ENCODE measurements around the gene PCSK7.

Gene PCSK7

GRCh38 chr11:117181586-117182550 lies 50.0 kb downstream of the PCSK7 start:
- DNase-seq, result no peak

DNA sequence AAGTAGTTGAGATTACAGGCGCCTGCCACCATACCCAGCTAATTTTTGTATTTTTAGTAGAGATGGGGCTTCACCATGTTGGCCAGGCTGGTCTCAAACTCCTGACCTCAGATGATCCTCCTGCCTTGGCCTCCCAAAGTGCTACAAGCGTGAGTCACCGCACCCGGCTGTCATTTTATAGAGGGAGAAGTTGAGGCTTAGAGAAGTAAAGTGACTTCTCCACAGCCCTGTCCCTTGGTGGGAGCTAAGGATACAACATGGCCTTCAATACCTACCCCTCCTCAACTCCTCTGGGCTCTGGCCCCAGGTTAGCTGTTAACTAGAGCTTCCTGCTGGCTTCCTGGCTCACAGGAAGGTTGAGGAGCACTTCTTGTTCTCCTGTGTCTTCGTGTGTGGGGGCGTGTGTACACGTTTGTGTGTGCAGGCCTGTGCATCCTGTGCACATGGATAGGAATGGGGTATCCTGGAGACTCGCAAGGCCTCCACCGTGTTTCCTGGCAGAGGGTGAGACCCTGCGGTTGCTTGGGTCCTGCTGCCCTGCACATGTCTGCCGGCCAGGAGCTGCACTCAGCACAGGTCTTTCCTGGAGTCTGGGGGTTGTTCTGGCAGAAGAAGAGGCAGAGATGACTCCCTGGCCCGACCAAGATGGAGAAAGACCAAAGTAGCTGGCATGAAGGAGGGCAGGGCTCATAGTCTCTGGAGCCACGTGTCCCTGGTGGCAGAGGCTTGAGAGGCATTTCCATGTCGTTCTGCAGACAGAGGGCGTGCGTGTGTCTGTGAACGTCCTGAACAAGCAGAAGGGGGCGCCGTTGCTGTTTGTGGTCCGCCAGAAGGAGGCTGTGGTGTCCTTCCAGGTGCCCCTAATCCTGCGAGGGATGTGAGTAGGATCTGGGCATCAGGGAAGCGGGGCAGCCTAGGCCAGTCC lies 51.0 kb downstream of the PCSK7 start:
- no peak for DNase-seq

- DNase-seq, result no peak
These were observed 51.9 kb downstream of the PCSK7 start for GRCh38 chr11:117180020-117180419.

DNA sequence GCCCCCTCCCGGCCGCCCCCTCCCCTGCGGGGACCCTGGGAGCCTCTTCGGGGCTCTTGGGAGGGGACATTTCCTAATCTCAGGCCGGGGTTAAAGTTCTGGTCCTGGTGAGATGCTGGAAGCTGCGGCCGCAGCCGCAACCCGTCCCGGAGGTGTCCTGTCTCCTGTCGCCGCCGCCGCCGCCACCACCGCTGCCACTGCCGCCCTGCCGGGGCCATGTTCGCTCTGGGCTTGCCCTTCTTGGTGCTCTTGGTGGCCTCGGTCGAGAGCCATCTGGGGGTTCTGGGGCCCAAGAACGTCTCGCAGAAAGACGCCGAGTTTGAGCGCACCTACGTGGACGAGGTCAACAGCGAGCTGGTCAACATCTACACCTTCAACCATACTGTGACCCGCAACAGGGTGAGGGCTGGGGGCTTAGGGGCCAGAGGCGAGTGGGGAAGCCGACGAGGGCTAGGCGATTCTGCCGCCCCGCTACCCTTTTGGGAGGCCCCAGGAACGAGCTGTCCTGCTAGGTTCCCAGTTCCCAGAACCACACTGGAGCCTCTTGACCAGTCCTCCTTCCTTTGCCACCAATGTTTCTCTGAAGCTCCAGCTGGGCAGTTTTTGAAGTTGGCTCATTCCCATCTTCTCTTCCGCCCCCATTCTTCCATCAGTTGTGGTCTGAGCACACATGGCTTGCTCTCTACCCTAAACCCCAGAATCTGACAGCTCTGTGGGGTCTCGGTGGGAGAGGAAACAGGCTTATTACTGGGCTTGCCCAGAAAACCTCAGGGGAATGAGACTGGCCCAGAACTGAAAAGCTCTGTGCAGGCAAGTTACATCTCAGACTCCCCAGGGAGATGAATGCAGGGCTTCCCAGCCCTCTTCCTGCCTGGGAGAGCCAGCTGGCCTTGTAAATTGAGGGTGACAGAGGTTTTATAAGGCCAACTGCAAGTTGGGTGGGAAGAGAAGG lies 52.5 kb downstream of the PCSK7 start:
- DNase-seq, result no peak

DNA sequence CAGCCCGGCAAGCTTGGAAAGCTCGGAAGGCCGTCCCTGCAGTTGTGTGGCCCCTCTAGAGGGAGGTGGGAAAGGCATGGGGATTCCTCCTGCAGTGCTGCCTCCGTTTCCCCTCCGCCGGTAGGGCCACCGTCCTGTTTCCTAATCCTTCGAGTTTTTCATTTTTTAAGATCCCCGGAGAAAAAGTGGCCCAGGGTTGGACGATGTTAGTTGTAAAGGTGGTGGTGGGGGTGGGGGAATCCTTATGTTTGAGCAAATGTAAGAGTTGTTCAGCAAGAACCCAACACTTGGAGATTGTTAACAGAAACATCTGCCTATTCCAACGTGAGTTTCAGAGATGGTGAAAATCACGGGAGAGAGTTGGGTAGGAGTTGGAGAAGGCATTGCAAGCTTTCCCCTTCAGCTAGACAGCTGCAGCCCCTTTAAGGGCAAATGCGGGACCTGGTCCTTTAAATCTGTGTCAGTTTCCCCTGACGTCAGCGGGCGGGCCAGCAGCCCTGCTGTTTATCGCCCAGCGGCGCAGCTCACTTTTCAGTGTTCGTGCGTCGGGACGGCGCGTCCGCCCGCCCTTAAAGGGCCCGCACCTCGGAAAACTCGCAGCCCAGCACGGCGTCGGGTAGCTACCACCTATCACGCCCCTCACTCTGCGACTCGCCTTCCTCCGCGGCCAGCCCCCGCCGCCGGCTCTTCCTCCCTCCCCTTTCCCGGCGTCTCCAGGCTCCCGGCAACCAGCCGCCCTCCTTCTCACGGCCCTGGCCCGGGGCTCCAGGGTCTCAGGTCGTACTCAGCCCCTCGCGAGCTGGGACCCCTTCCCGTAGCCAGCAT lies 53.5 kb downstream of the PCSK7 start, which contains the start of gene SIDT2:
SIDT2 (plus strand) TSS at position 534 of the 825 bp plus-strand sequence. CDS start 521 bp downstream, outside the sequence.
- peak; percentile 95 for DNase-seq

DNA sequence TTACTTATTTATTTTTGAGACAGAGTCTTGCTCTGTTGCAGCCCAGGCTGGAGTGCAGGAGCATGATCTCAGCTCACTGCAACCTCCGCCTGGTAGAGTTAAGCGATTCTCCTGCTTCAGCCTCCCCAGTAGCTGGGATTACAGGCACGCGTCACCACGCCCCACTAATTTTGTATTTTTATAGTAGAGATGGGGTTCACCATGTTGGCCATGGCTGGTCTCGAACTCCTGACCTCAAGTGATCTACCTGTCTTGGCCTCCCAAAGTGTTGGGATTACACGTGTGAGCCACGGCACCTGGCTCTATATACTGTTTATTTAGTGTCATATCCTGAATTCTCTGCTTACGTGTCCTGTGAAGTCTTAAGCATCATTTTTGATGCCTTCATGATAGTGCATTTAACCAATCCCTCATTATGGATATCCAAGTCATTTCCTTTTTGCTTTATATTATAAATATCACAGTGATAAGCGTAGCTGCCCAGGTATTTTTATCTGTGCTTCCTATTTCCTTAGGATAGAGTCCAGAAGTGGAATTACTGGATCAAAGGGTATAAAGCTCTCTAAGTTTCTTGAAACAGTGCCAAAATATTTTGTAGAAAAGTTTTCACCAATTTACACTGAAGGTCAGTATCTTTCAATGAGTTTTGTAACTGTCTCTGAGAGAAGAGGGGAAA lies 54.2 kb downstream of the PCSK7 start:
- DNase-seq, result no peak

DNA sequence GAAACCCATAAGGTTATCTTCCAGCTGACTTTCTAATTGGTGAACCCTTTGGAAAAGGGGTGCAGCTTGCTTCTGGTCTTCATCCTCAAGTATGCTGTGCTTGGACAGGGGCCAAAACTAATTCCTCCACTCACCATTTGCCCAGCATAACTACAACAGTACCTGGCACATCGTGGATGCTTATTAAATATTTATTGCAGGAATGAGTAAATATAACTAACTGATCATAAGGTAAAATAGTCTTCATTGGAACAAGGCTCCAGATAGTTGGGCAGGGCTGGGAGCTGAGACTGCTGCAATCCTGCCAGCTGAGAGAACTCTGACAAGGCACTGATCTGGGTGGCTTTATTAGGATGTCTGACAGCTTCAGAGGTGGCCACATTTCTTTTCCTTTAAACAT lies 55.7 kb downstream of the PCSK7 start:
- no peak for DNase-seq

GRCh38 chr11:117175781-117176180 lies 56.1 kb downstream of the PCSK7 start:
- DNase-seq, result no peak

- no peak for DNase-seq
These were observed 56.8 kb downstream of the PCSK7 start for GRCh38 chr11:117175104-117175503.

DNA sequence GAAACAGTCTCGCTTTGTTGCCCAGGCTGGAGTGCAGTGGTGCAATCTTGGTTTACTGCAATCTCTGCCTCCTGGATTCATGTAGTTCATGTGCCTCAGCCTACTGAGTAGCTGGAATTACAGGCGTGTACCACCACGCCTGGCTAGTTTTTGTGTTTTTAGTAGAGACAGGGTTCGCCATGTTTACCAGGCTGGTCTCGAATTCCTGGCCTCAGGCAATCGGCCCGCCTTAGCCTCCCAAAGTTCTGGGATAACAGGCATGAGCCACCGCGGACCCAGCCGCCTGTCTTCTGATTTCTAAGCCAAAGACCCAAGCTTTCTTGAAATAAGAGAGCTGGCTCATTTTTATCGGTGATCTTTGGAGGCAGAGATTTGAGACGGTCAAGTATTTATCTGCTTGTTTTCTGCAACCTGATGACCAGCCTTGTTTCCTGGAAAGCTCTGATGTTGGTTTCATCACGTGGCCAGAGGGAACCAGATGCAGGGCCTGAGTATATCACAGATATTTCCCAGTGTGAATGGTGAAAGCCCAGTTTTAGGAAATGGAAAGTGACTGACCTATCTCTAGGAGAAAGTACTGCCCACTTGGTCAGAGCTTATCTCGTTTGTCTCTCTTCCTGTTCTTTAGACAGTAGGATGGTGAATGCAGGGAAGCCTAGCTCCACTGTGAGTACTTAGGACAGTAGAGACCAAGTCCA lies 59.0 kb downstream of the PCSK7 start:
- no peak for DNase-seq

DNA sequence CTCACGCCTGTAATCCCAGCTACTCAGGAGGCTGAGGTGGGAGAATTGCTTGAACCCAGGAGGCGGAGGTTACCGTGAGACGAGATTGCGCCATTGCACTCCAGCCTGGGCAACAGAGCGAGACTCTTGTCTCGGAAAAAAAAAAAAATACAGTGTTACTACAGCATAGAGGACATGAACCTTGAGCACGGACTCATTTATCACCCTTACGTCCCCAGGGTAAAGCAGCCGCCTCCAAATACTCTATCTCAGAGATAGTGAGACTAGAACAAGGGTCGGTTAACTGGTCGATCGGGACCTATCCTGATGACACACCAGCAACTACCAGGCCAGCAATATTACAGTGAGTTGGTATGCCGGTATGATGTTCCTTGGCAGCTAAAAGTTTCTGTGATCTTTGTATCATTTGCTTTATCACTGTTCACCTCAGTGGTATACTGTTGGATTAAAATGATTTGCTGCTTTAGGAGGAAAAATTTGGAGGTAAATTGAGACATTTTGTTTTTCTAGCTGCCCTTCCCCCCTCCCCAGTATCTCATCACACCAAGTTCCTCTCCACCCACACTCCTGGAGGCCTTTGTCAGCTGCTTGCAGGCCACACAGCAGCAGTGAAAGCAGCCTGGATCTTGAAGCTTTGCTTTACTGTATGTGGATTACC lies 60.3 kb downstream of the PCSK7 start:
- no peak for DNase-seq

GRCh38 chr11:117171007-117171403 lies 60.9 kb downstream of the PCSK7 start:
- DNase-seq, result no peak

DNA sequence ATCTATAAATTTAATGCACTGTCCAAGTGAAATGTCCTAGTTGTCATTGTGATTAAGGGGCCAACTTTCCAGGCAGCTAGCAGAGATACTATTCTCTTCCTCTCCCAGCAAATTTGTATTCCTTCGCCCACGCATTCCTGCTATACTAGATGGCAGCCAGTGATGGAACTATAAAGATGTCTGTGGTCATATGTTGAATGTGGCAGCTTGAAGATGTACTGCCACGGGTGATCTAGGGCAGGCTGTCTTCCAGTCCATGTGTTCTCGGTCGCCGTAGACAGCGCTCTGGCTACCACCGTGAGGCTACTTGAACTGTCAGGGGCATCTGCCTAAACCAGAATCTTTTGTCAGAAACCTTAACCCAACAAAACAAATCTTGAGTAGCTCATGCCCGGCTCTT lies 61.7 kb downstream of the PCSK7 start:
- DNase-seq, result no peak

DNA sequence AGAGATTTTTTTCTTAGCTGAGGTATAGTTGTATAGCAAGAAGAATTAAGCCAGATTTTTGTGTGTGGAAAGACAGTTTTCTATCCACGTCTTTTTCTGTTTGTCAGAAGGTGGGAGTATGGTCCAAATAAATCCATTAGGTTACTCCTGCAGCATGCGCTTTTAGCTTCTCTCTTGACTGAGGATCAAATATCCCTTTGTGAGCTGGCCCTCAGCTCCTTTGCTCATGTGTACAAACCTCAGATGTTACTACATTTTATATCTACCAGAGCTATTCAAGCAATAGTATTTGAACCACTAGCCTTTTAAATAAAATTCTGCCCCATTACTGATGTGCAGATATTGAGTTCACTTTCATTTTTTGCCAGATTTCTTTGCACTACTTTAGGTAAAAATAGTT lies 62.1 kb downstream of the PCSK7 start:
- no peak for DNase-seq

DNA sequence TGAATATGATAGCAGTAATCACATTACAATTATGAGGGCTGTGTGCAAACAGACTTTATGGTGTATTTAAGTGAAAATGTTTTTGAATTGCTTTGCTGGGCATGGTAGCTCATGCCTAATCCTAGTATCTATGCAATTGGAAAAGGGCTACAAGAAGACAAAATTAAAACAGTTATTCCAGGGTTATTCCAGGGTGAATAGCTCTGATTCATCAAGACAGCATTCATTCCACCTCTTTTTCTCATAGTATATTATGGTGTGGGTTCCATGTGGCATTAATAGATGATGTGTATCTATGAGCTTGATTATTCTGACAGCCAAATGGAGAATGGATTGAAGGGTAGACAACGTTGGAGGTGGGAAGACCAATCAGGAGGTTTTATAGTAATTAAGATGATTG lies 65.4 kb downstream of the PCSK7 start:
- no peak for DNase-seq

DNA sequence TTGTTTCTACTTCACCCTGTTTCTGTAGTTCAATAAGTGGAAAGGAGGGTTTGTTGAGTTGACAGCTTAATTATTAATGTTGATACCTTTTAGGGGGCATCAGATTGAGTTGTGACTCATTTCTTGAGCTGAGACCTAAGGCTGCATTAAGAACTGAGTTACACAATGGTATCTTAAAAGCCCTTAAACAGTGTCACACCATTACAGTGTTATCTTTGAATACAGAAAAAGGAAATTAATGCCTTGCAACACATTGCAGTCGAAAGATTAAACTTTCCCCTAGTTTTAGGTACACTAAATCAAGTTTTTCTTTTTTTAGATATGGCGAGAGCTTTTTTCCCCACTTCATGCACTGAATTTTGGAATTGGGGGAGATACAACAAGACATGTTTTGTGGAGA lies 71.0 kb downstream of the PCSK7 start:
- DNase-seq, result no peak

- DNase-seq, result no peak
These were observed 72.0 kb downstream of the PCSK7 start for GRCh38 chr11:117159892-117160291.

DNA sequence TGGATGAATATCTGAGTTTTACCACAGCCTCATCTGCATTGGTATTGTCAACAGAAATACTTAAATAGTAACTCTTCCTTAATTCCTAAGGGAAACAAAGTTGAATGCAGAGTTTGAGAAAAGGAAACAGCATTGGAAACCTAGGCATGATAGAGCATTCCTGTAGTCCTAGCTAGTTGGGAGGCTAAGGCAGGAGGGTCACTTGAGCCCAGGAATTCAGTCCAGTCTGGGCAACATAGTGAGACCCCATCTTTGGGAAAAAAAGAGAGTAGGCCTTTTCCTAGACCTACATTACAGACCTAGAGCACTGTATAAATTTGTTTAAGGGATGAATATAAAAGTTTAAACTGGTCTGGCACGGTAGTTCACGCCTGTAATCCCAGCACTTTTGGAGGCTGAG lies 74.4 kb downstream of the PCSK7 start:
- DNase-seq, result no peak

GRCh38 chr11:117154468-117154867 lies 77.4 kb downstream of the PCSK7 start:
- no peak for DNase-seq
